Loucy (cell line): ENCODE data around the gene CATSPER2.
"Not testable (repeated sequence)": the region's sequence is repeated elsewhere in the genome, so short reads cannot be mapped to it uniquely, and the experiment has no call there.

ENCODE experiments used
- CTCF ChIP-seq: fragments of 200-600 bp; sonication (generic); conservative IDR thresholded peaks from 2 replicates; pipeline ENCODE4 v1.5.1; 2014; ENCODE audit warnings: mild to moderate bottlenecking, antibody characterized with exemption, low read length
- EZH2phosphoT487 ChIP-seq: fragments of 200-600 bp; IDR thresholded peaks from 2 replicates; pipeline ENCODE4 v1.6.1; 2018; ENCODE audit warnings: antibody characterized with exemption, mild to moderate bottlenecking, moderate library complexity, borderline replicate concordance

GRCh38 chr15:43663333-43663732, 14.7 kb upstream of the CATSPER2 start:
- not testable (repeated sequence) for TF ChIP-seq CTCF, EZH2phosphoT487
